ENCODE results near the gene ORM2. TPM values are rescaled to one million over a fixed set of nuclear protein-coding genes. Genes with fewer than 3 reads are reported as not detected.
A peak's percentile ranks its signal among the peaks of the same experiment; 100 is the strongest.

ORM2 gene
- total and polyA plus RNA-seq, 5 experiments from 2014 or later, result not detected

DNA sequence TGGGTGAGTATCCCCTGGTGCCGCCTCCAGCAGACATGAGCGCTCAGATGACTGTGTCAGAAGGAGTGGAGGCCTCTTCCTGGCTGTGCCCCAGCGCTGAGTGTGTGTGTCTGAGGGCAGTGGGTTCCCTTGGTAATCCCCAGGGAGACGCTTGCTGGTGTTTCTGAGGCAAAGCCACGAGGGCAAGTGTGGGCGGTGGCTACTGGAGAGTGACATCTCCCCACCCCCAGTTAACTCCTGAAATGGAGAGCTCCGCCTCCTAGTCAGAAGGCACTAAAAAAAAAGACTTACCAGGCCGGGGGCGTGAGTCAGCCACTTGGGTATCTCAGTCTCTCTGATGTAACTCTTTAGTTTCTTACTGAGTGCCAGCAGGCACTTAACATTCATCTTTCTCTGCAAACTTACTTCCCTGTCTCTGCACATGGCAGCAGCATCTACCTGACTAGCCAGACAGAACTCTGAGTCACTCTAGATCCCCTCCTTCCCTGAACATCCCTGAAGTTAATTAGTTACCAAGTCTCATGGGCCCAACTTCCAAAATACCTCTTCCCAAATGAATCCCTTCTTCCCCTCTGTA is 19.3 kb downstream of the ORM2 start:
- Mint-ChIP-seq H3K27me3 (no peaks in the 10 kb centered on the region), H3K4me1 (peaks cover 28 to 66% (median 52%) of the 10 kb centered on the region in 4 donors), H3K36me3 (peaks cover 0 to 94% (median 31%) of the 10 kb centered on the region in 3 donors), H3K27ac (peak overlapping the region; percentile 84 to 96 (median 93)), H3K4me3 (peak overlapping the region in 9 of 10 donors; percentile 37 to 81 (median 67)), H3K9me3 (no peaks in the 10 kb centered on the region)
- DNase-seq (peak in 9 of 10 donors; percentile 37 to 83 (median 59)), ATAC-seq (peak; percentile 81 to 82)
- POLR2A ChIA-PET, result interaction anchor here (1.0 to 41.6 kb wide), 5 partner anchors 9 to 44 kb away, joined by 4 to 1589 read pairs (median 6); partner anchors contain the start of gene AKNA

DNA sequence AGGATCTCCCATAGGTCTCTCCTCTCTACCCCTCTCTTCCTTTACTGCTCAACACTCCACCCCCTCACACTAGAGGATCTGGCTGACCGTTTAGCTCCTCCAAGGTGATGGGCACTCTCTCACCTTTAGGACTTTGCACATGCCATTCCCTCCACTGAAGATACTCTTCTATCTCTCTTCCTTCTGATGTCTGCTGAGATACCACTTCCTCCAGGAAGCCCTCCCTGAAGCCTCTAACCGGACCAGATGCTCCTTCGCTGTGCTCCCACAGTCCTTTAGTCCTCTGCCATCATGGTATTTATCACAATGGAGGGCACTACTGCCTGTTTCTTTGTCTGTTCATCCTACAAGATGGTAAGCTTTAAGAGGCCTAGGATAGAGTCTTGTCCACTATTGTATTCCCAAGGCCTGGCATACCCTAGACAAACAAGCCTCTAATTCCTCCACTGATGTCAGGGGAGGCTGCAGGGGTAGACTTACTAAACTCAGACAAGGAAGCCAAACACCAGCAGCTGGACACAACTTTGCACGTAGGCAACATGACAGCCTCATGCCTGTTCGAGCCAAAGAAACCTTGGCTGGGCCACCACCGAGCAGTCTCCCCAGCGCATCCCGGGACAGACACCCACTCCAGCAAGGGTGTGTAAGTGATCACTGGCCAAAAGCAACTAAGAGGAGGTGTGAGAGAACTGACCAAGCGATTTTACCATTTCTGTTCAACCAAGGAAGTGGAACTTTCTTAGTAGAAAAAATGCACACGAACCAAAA is 20.2 kb downstream of the ORM2 start:
- ATAC-seq (no peak), DNase-seq (no peak)
- POLR2A ChIA-PET, result interaction anchor here (1.0 to 41.6 kb wide), 5 partner anchors 8 to 43 kb away, joined by 4 to 1589 read pairs (median 6); partner anchors contain the start of gene AKNA
- Mint-ChIP-seq H3K4me3 (peak overlapping the region in 8 of 10 donors; percentile 40 to 81 (median 64)), H3K27ac (peak overlapping the region; percentile 84 to 96 (median 93)), H3K36me3 (peaks cover 0 to 92% (median 31%) of the 10 kb centered on the region in 3 donors), H3K9me3 (no peaks in the 10 kb centered on the region), H3K27me3 (no peaks in the 10 kb centered on the region), H3K4me1 (peaks cover 25 to 64% (median 49%) of the 10 kb centered on the region in 4 donors)

DNA sequence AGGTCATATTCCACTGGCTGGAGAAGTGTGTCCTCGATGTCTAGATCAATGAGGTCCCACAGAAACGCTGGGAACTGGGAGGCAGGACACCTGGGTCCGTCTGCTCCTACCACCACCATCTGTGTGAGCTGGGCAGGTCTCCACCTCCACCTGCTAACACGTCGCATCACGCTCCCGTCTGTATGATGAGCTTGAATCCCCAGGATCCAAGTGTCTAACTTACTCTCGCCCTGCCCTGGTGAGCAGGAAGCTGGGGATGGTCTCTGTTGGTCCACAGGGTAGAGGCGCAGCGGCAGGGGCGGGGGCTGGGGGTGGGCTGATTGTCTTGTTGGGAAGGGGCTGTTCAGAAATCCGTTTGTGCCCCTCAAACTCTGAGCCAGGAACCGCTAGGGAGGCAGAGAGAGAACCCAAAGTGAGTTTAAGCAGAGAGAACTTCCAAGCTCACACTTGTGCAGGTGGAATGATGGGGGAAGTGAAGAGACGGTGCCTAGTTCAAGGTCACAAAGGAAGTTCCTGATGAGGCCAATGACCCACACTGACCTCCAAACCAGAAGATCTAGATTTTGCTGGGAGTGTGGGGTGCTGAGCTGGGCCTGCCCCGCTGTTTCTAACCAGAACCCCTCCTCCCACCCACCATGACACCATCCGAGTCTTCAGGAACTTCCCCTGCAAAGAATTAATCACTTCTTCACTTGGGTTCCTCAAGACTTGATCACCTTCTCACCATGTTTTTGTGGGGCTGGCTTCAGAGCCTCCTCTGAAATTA is 21.1 kb downstream of the ORM2 start:
- DNase-seq (no peak), ATAC-seq (no peak)
- Mint-ChIP-seq H3K9me3 (no peaks in the 10 kb centered on the region), H3K4me1 (peaks cover 25 to 72% (median 52%) of the 10 kb centered on the region in 4 donors), H3K4me3 (peak overlapping the region in 6 of 10 donors; percentile 18 to 81 (median 55)), H3K27ac (peak overlapping the region; percentile 67 to 96 (median 90)), H3K27me3 (no peaks in the 10 kb centered on the region), H3K36me3 (peaks cover 0 to 92% (median 31%) of the 10 kb centered on the region in 3 donors)
- POLR2A ChIA-PET, result interaction anchor here (1.2 to 41.6 kb wide), 5 partner anchors 9 to 42 kb away, joined by 4 to 1589 read pairs (median 6); partner anchors contain the start of gene AKNA

- Mint-ChIP-seq H3K27ac (peak overlapping the region; percentile 16 to 91 (median 78)), H3K27me3 (no peaks in the 10 kb centered on the region), H3K4me3 (peak overlapping the region in 7 of 10 donors; percentile 26 to 54 (median 43)), H3K4me1 (peaks cover 28 to 74% (median 60%) of the 10 kb centered on the region in 4 donors), H3K9me3 (no peaks in the 10 kb centered on the region), H3K36me3 (peaks cover 0 to 92% (median 24%) of the 10 kb centered on the region in 3 donors)
- DNase-seq (peak in 1 of 10 donors; percentile 42), ATAC-seq (peak; percentile 19 to 61)
- POLR2A ChIA-PET, result interaction anchor here (1.2 to 41.6 kb wide), 5 partner anchors 10 to 41 kb away, joined by 3 to 1589 read pairs (median 6); partner anchors contain the start of gene AKNA
These were observed 22.3 kb downstream of the ORM2 start for GRCh38 chr9:114351932-114352331.

DNA sequence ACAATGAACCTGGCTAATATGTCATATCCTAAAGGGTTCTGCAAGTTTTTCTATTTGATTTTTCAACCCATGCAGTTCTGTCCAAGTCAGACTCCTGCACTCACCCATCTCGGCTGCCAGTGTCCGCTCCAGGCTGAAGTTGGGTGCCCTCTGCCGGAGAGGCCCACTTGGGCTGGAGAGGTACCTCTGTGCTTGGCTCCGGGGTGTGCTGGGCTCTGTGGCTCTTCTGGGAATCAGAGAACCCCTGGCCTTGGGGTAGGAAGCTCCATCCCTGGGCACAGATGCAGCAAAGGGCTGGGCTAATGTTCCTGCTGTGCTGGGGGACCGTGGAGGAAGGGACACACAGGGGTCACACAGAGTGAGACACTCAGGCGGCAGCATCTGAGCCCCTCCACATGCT is 26.2 kb downstream of the ORM2 start:
- Mint-ChIP-seq H3K9me3 (no peaks in the 10 kb centered on the region), H3K36me3 (peaks cover 10 to 94% (median 18%) of the 10 kb centered on the region in 3 donors), H3K27ac (peak overlapping the region in 6 of 10 donors; percentile 48 to 91 (median 76)), H3K4me1 (peaks cover 18 to 70% (median 59%) of the 10 kb centered on the region in 4 donors), H3K27me3 (no peaks in the 10 kb centered on the region), H3K4me3 (no peak overlapping the region)
- DNase-seq (no peak), ATAC-seq (no peak)
- POLR2A ChIA-PET, result interaction anchor here (25.1 to 41.6 kb wide), 2 partner anchors 11 to 37 kb away, joined by 324 to 1589 read pairs; partner anchors contain the start of gene AKNA

- Mint-ChIP-seq H3K36me3 (peaks cover 10 to 96% (median 27%) of the 10 kb centered on the region in 3 donors), H3K9me3 (no peaks in the 10 kb centered on the region), H3K4me1 (peaks cover 25 to 71% (median 61%) of the 10 kb centered on the region in 4 donors), H3K27me3 (no peaks in the 10 kb centered on the region), H3K4me3 (no peak overlapping the region), H3K27ac (peak overlapping the region; percentile 58 to 95 (median 83))
- no peak for ATAC-seq
- POLR2A ChIA-PET, result interaction anchor here (0.7 to 41.6 kb wide), 3 partner anchors 10 to 36 kb away, joined by 3 to 1589 read pairs (median 324); partner anchors contain the start of gene AKNA
- no peak for DNase-seq
These were observed 27.1 kb downstream of the ORM2 start for GRCh38 chr9:114356792-114357191.

DNA sequence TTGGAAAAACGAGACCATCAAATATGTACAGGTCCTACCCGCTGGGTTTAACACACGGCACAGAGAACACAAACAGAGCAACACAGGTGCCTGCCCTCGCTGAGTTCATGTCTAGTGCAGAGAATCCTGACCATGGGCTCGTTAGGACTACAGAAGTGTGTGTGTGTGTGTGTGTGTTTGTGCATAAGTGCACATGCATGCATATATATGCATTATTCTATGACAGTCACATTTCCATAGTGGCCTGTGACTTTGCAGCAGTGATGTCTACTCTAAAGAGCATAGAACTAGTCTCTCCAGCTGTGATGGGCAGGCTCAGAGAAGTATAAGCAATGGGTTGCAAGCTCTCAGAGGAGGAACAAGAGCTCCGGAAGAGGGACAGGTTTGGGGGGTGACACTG is 27.7 kb downstream of the ORM2 start:
- POLR2A ChIA-PET, result interaction anchor here (25.1 to 41.6 kb wide), 2 partner anchors 10 to 35 kb away, joined by 324 to 1589 read pairs; partner anchors contain the start of gene AKNA
- DNase-seq (no peak), ATAC-seq (no peak)
- H3K27me3 Mint-ChIP-seq, result no peaks in the 10 kb centered on the region
- peaks cover 10 to 96% (median 31%) of the 10 kb centered on the region in 3 donors for H3K36me3 Mint-ChIP-seq
- H3K4me3 Mint-ChIP-seq, result no peak overlapping the region
- H3K9me3 Mint-ChIP-seq, result no peaks in the 10 kb centered on the region
- peak overlapping the region in 9 of 10 donors; percentile 70 to 95 (median 82) for H3K27ac Mint-ChIP-seq
- peaks cover 25 to 72% (median 60%) of the 10 kb centered on the region in 4 donors for H3K4me1 Mint-ChIP-seq

DNA sequence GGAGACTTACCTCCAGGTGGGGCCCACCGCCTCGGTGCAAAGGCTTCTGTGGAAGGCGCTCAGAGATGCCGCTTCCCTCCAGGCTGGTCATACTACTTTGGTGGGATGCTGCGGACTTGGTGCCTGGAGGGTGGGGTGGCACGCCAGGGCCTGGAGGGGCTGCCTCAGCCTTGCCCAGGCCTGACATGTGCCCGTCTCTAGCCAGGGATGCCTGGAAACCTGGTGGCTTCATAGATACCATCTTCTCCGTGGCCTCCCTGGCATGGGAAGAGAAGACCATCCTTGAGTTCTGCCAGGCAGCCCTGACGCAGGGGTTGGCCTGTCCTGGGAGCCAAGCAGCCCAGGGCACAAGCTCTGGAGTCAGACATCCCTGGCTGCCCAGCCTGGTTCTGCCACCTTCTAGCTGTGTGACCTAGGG is 28.3 kb downstream of the ORM2 start:
- Mint-ChIP-seq H3K27me3 (no peaks in the 10 kb centered on the region), H3K4me3 (no peak overlapping the region), H3K9me3 (no peaks in the 10 kb centered on the region), H3K36me3 (peaks cover 10 to 96% (median 29%) of the 10 kb centered on the region in 3 donors), H3K27ac (peak overlapping the region; percentile 65 to 95 (median 85)), H3K4me1 (peaks cover 26 to 72% (median 62%) of the 10 kb centered on the region in 4 donors)
- no peak for ATAC-seq
- DNase-seq, result no peak
- POLR2A ChIA-PET, result interaction anchor here (25.1 to 41.6 kb wide), 2 partner anchors 9 to 35 kb away, joined by 324 to 1589 read pairs; partner anchors contain the start of gene AKNA

GRCh38 chr9:114359801-114360200 is 30.1 kb downstream of the ORM2 start:
- H3K9me3 Mint-ChIP-seq, result peaks cover 0 to 2% (median 0%) of the 10 kb centered on the region in 9 donors
- peaks cover 38 to 80% (median 77%) of the 10 kb centered on the region in 4 donors for H3K4me1 Mint-ChIP-seq
- DNase-seq (no peak), ATAC-seq (no peak)
- no peak overlapping the region for H3K4me3 Mint-ChIP-seq
- peaks cover 10 to 100% (median 42%) of the 10 kb centered on the region in 3 donors for H3K36me3 Mint-ChIP-seq
- POLR2A ChIA-PET, result interaction anchor here (17.4 to 41.6 kb wide), 3 partner anchors 7 to 33 kb away, joined by 324 to 1589 read pairs (median 324); partner anchors contain the start of gene AKNA
- peak overlapping the region in 9 of 10 donors; percentile 89 to 98 (median 92) for H3K27ac Mint-ChIP-seq
- no peaks in the 10 kb centered on the region for H3K27me3 Mint-ChIP-seq

GRCh38 chr9:114361542-114361941 is 31.9 kb downstream of the ORM2 start:
- peak overlapping the region in 1 of 10 donors; percentile 19 for H3K4me3 Mint-ChIP-seq
- ATAC-seq, result no peak

GRCh38 chr9:114362394-114362793 is 32.7 kb downstream of the ORM2 start:
- POLR2A ChIA-PET, result interaction anchor here (0.9 to 41.6 kb wide), 4 partner anchors 8 to 30 kb away, joined by 4 to 1589 read pairs (median 188); partner anchors contain the start of gene AKNA
- Mint-ChIP-seq H3K27me3 (no peaks in the 10 kb centered on the region), H3K27ac (peak overlapping the region; percentile 37 to 98 (median 94)), H3K36me3 (peaks cover 12 to 98% (median 57%) of the 10 kb centered on the region in 3 donors), H3K4me3 (no peak overlapping the region), H3K9me3 (peaks cover 0 to 3% (median 0%) of the 10 kb centered on the region in 9 donors), H3K4me1 (peaks cover 44 to 85% (median 84%) of the 10 kb centered on the region in 4 donors)
- no peak for ATAC-seq
- DNase-seq, result no peak

More at GRCh38 chr9:114361542-114361941, 31.9 kb downstream of the ORM2 start:
- DNase-seq, result no peak
- Mint-ChIP-seq H3K9me3 (peaks cover 0 to 3% (median 0%) of the 10 kb centered on the region in 9 donors), H3K27ac (peak overlapping the region; percentile 89 to 98 (median 92)), H3K36me3 (peaks cover 10 to 98% (median 51%) of the 10 kb centered on the region in 3 donors), H3K4me1 (peaks cover 40 to 82% (median 81%) of the 10 kb centered on the region in 4 donors), H3K27me3 (no peaks in the 10 kb centered on the region)
- POLR2A ChIA-PET, result interaction anchor here (0.9 to 41.6 kb wide), 4 partner anchors 9 to 31 kb away, joined by 4 to 1589 read pairs (median 188); partner anchors contain the start of gene AKNA

Data from naive thymus-derived CD8-positive, alpha-beta T cell (primary cell).